Mesenchymal stem cell (in vitro differentiated cells and primary cell): Measurements from ENCODE around the gene DNAI7.

Experiments
- DNase-seq: peaks from one replicate; pipeline ENCODE4 v3.0.0-alpha.2; 2013
- H2AFZ ChIP-seq: one replicate; pipeline ENCODE4 v1.6.1; 2013; ENCODE audit warnings: low read depth, mild to moderate bottlenecking, control low read depth, inconsistent platforms, low read length, moderate library complexity
- H2AK5ac ChIP-seq: 2 replicates; pipeline ENCODE4 v1.6.1; 2013; ENCODE audit warnings: low read length, moderate library complexity, mild to moderate bottlenecking, inconsistent platforms; ENCODE audit not compliant: severe bottlenecking
- H2BK120ac ChIP-seq: one replicate; pipeline ENCODE4 v1.6.1; 2013; ENCODE audit warnings: low read depth, mild to moderate bottlenecking, inconsistent platforms, low read length, moderate library complexity
- H2BK12ac ChIP-seq, 2 experiments: one replicate each; pipeline ENCODE4 v1.6.1; 2013; ENCODE audit warnings: inconsistent platforms in 2 of 2, low read length in 2 of 2, mild to moderate bottlenecking in 2 of 2, moderate library complexity in 2 of 2, control low read depth in 1 of 2
- H2BK15ac ChIP-seq: one replicate; pipeline ENCODE4 v1.6.1; 2013; ENCODE audit warnings: mild to moderate bottlenecking, low read depth, inconsistent platforms; ENCODE audit not compliant: poor library complexity, severe bottlenecking
- H2BK5ac ChIP-seq: 2 replicates; pipeline ENCODE4 v1.6.1; 2013; ENCODE audit warnings: low read depth, mild to moderate bottlenecking, low read length, control low read depth, inconsistent platforms; ENCODE audit not compliant: poor library complexity, severe bottlenecking
- H3K14ac ChIP-seq, 2 experiments: one replicate each; pipeline ENCODE4 v1.6.1; 2013; ENCODE audit warnings: inconsistent platforms in 2 of 2, low read length in 2 of 2, control low read depth in 1 of 2, mild to moderate bottlenecking in 1 of 2, moderate library complexity in 1 of 2
- H3K18ac ChIP-seq, 2 experiments: one replicate each; pipeline ENCODE4 v1.6.1; 2013; ENCODE audit warnings: inconsistent platforms in 2 of 2, low read length in 2 of 2, control low read depth in 1 of 2, low read depth in 1 of 2, mild to moderate bottlenecking in 1 of 2
- H3K23ac ChIP-seq, 2 experiments: one replicate each; pipeline ENCODE4 v1.6.1; 2013; ENCODE audit warnings: inconsistent platforms in 2 of 2, low read length in 2 of 2, mild to moderate bottlenecking in 2 of 2, moderate library complexity in 2 of 2, control low read depth in 1 of 2
- H3K27ac ChIP-seq: 2 replicates; pipeline ENCODE4 v1.5.1; 2013; ENCODE audit warnings: mild to moderate bottlenecking, moderate library complexity, low read length, control low read depth, inconsistent platforms; ENCODE audit not compliant: poor library complexity, severe bottlenecking
- H3K27me3 ChIP-seq, 2 experiments: 2 replicates each; pipeline versions ENCODE4 v1.6.1 to v1.7.0; 2013; ENCODE audit warnings: low read length in 2 of 2, mild to moderate bottlenecking in 2 of 2, moderate library complexity in 2 of 2, control low read depth in 1 of 2, inconsistent platforms in 1 of 2; ENCODE audit not compliant: control insufficient read depth in 1 of 2, insufficient read depth in 1 of 2
- H3K36me3 ChIP-seq, 2 experiments: 2 replicates each; pipeline versions ENCODE4 v1.6.1 to v1.7.0; 2013; ENCODE audit warnings: low read length in 2 of 2, control low read depth in 1 of 2, inconsistent platforms in 1 of 2, low read depth in 1 of 2, mild to moderate bottlenecking in 1 of 2; ENCODE audit not compliant: insufficient read depth in 2 of 2, control insufficient read depth in 1 of 2
- H3K4ac ChIP-seq, 2 experiments: one replicate each; pipeline ENCODE4 v1.6.1; 2013; ENCODE audit warnings: inconsistent platforms in 2 of 2, low read length in 2 of 2, mild to moderate bottlenecking in 2 of 2, moderate library complexity in 2 of 2, control low read depth in 1 of 2, low read depth in 1 of 2
- H3K4me1 ChIP-seq: 2 replicates; pipeline ENCODE4 v1.6.1; 2013; ENCODE audit warnings: low read depth, low read length, control low read depth; ENCODE audit not compliant: control insufficient read depth, insufficient read depth
- H3K4me2 ChIP-seq: 2 replicates; pipeline ENCODE4 v1.6.1; 2013; ENCODE audit warnings: low read length, mild to moderate bottlenecking, inconsistent platforms; ENCODE audit not compliant: poor library complexity, severe bottlenecking
- H3K4me3 ChIP-seq, 2 experiments: 2 replicates each; pipeline versions ENCODE4 v1.5.1 to v1.7.0; 2013; ENCODE audit warnings: low read length in 2 of 2, mild to moderate bottlenecking in 2 of 2, control low read depth in 1 of 2, low read depth in 1 of 2; ENCODE audit not compliant: insufficient read depth in 1 of 2
- H3K79me1 ChIP-seq: replicated peaks from 2 replicates; pipeline ENCODE4 v1.6.1; 2013; ENCODE audit warnings: mild to moderate bottlenecking, control low read depth, low read length, inconsistent platforms; ENCODE audit not compliant: poor library complexity, severe bottlenecking
- H3K9ac ChIP-seq: 2 replicates; pipeline ENCODE4 v1.7.0; 2013; ENCODE audit warnings: mild to moderate bottlenecking, low read length, moderate library complexity
- H3K9me3 ChIP-seq: 2 replicates; pipeline ENCODE4 v1.7.0; 2013; ENCODE audit warnings: mild to moderate bottlenecking, low read length; ENCODE audit not compliant: control insufficient read depth
- H4K8ac ChIP-seq: one replicate; pipeline ENCODE4 v1.6.1; 2013; ENCODE audit warnings: inconsistent platforms, mild to moderate bottlenecking, low read length, moderate library complexity
- H4K91ac ChIP-seq: one replicate; pipeline ENCODE4 v1.6.1; 2013; ENCODE audit warnings: mild to moderate bottlenecking, low read length, inconsistent platforms
- WGBS: methylation state at CpG from one replicate; pipeline ENCODE4 v1.1.7; 2013; ENCODE audit warnings: mixed read lengths; 5-methylcytosine and 5-hydroxymethylcytosine counted together

DNAI7 gene

GRCh38 chr12:25208554-25208953 lies 13.6 kb upstream of the DNAI7 start:
- H3K9ac ChIP-seq: no peak overlapping the region
- no peak overlapping the region for H3K18ac ChIP-seq
- H3K9me3 ChIP-seq: no peaks in the 10 kb centered on the region
- H2BK5ac ChIP-seq: no peak overlapping the region
- H4K8ac ChIP-seq: no peak overlapping the region
- H3K23ac ChIP-seq: no peak overlapping the region
- H3K27me3 ChIP-seq: no peaks in the 10 kb centered on the region
- H3K36me3 ChIP-seq: peaks cover 2 to 62% of the 10 kb centered on the region in 2 experiments
- WGBS: 92% methylated on average over 1 of the region's 1 CpG
- no peak overlapping the region for H2BK15ac ChIP-seq
- no peak overlapping the region for H2AFZ ChIP-seq
- peaks cover 3% of the 10 kb centered on the region for H3K4me1 ChIP-seq
- H3K4ac ChIP-seq: no peak overlapping the region
- H3K4me2 ChIP-seq: no peak overlapping the region
- DNase-seq: no peak
- no peak overlapping the region for H2AK5ac ChIP-seq
- H3K79me1 ChIP-seq: peaks cover 5% of the 10 kb centered on the region
- H4K91ac ChIP-seq: no peak overlapping the region
- no peak overlapping the region for H2BK12ac ChIP-seq
- no peak overlapping the region for H3K4me3 ChIP-seq
- H3K14ac ChIP-seq: no peak overlapping the region
- H2BK120ac ChIP-seq: no peak overlapping the region
- no peak overlapping the region for H3K27ac ChIP-seq

- no peak overlapping the region for H3K14ac ChIP-seq
- H3K4ac ChIP-seq: no peak overlapping the region
- H3K9me3 ChIP-seq: no peaks in the 10 kb centered on the region
- peaks cover 3% of the 10 kb centered on the region for H3K4me1 ChIP-seq
- no peak overlapping the region for H3K23ac ChIP-seq
- H3K4me2 ChIP-seq: peak overlapping the region; percentile 33
- peaks cover 8% of the 10 kb centered on the region for H3K79me1 ChIP-seq
- H4K91ac ChIP-seq: no peak overlapping the region
- no peak overlapping the region for H3K18ac ChIP-seq
- no peaks in the 10 kb centered on the region for H3K27me3 ChIP-seq
- no peak overlapping the region for H2BK120ac ChIP-seq
- H2AK5ac ChIP-seq: no peak overlapping the region
- no peak overlapping the region for H3K4me3 ChIP-seq
- no peak overlapping the region for H2BK12ac ChIP-seq
- WGBS: no CpG with 5 or more reads among the region's 1 CpG
- no peak overlapping the region for H2BK15ac ChIP-seq
- H2AFZ ChIP-seq: no peak overlapping the region
- H3K27ac ChIP-seq: peak overlapping the region; percentile 54
- no peak overlapping the region for H4K8ac ChIP-seq
- peaks cover 2 to 69% of the 10 kb centered on the region in 2 experiments for H3K36me3 ChIP-seq
- no peak overlapping the region for H3K9ac ChIP-seq
- no peak overlapping the region for H2BK5ac ChIP-seq
- no peak for DNase-seq
These were observed 12.9 kb upstream of the DNAI7 start for GRCh38 chr12:25207846-25208245.

- no peak overlapping the region for H2BK5ac ChIP-seq
- 100% methylated on average over 5 of the region's 6 CpGs for WGBS
- no peak overlapping the region for H3K23ac ChIP-seq
- peaks cover 0 to 74% of the 10 kb centered on the region in 2 experiments for H3K36me3 ChIP-seq
- no peak overlapping the region for H4K8ac ChIP-seq
- peak overlapping the region; percentile 54 for H3K27ac ChIP-seq
- no peaks in the 10 kb centered on the region for H3K27me3 ChIP-seq
- H3K14ac ChIP-seq: no peak overlapping the region
- peak overlapping the region; percentile 33 for H3K4me2 ChIP-seq
- H3K4ac ChIP-seq: no peak overlapping the region
- no peak overlapping the region for H2BK15ac ChIP-seq
- H4K91ac ChIP-seq: no peak overlapping the region
- no peak overlapping the region for H3K18ac ChIP-seq
- peaks cover 3% of the 10 kb centered on the region for H3K4me1 ChIP-seq
- no peak for DNase-seq
- no peak overlapping the region for H2AFZ ChIP-seq
- no peak overlapping the region for H2AK5ac ChIP-seq
- H3K9me3 ChIP-seq: no peaks in the 10 kb centered on the region
- no peak overlapping the region for H3K9ac ChIP-seq
- H2BK120ac ChIP-seq: no peak overlapping the region
- no peak overlapping the region for H3K4me3 ChIP-seq
- H3K79me1 ChIP-seq: peaks cover 7% of the 10 kb centered on the region
- H2BK12ac ChIP-seq: no peak overlapping the region
These were observed 12.5 kb upstream of the DNAI7 start for GRCh38 chr12:25207411-25207810.

- Histone ChIP-seq H3K23ac (no peak overlapping the region), H3K36me3 (peaks cover 0 to 44% of the 10 kb centered on the region in 2 experiments), H4K8ac (peak overlapping the region; percentile 37), H2BK120ac (no peak overlapping the region), H2BK12ac (no peak overlapping the region), H3K27me3 (no peaks in the 10 kb centered on the region), H4K91ac (no peak overlapping the region), H3K9me3 (no peaks in the 10 kb centered on the region), H3K4me2 (no peak overlapping the region), H3K4me3 (no peak overlapping the region), H2BK15ac (no peak overlapping the region), H3K27ac (no peak overlapping the region), H3K9ac (no peak overlapping the region), H3K4me1 (peaks cover 2% of the 10 kb centered on the region), H2BK5ac (no peak overlapping the region), H3K4ac (no peak overlapping the region), H3K18ac (no peak overlapping the region), H2AK5ac (no peak overlapping the region), H3K79me1 (peaks cover 18% of the 10 kb centered on the region), H2AFZ (no peak overlapping the region), H3K14ac (no peak overlapping the region)
- WGBS: 97% methylated on average over 2 of the region's 2 CpGs
- DNase-seq: no peak
These were observed 7.2 kb upstream of the DNAI7 start for GRCh38 chr12:25202137-25202536.
